ENCODE results near the gene CNTNAP4.

Gene CNTNAP4

DNA sequence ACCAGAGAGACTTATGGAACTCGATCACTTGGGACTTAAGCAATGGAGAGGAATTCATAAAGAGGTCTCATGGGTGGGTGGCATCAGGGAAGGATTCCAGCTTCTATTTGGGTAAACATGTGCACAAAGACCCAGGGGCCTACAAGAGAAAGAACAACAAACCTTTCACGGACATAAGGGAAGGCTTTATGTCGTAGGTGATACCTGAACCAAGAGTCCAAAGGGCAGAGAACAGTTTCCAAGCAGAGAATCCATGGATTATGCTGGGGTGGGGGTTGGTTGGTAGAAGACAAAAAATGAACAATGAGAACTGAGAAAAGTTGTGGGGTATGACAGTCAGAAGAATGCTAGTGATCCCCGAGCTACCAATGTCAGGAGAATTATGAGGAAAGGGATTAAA lies 119.8 kb downstream of the CNTNAP4 start:
- DNase-seq (ENCODE audit: low read depth), result no peak

DNA sequence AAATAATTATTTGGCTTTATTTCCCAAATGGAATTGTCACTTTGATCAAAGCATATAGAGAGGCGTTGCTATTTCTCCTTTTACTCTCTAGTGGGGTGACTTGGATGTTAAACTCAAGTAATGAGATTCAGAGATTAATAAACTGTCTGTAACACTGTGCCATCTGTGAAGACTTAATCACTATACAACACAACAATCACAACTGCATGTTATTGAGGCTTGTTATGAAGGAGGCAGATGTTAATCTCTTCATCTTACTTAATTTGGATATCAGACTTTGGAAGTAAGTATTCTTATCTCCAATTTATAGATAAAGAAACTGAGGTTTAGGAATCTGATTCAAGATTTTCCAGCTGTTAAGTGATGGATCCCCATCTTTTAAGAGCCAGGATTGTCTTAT lies 132.5 kb downstream of the CNTNAP4 start:
- DNase-seq (ENCODE audit: low read depth), result no peak

DNA sequence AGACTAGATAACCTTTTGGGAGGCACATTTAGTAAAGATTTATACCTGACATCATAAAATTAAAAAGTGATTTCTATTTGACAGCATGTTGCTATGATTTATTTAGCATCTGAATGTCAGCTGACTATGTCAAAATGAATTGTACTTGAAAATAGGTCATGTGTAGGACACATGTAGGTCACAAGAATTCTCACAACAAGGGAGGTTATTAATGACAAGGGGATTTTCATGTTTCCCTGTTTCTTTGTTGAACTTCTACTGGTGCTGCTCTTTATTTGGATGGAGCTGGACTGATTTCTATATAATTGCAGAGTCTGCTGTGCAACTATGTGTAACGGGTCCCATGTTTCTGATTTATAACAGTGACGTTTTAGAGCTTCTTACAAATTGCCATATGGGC lies 144.4 kb downstream of the CNTNAP4 start:
- no peak for DNase-seq (ENCODE audit: low read depth)

DNA sequence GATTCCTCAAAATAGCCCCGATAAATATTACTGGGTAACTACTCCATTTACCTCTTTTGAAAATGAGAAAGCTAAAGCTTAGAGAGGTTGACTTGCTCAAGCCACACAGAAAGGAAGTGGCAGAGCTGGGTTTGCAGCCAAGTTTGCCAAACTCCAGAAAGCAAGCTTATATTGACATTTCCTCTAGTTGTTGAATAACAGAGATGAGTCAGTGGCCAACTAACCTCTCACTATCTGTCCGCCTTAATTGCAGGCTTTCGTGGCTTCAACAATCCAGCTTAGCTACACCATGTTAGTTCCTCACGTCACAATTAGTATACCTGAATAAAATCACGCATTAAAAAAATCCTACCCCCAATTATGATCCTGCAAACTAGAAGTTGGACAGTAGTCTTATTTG lies 151.7 kb downstream of the CNTNAP4 start:
- DNase-seq (ENCODE audit: low read depth), result no peak

DNA sequence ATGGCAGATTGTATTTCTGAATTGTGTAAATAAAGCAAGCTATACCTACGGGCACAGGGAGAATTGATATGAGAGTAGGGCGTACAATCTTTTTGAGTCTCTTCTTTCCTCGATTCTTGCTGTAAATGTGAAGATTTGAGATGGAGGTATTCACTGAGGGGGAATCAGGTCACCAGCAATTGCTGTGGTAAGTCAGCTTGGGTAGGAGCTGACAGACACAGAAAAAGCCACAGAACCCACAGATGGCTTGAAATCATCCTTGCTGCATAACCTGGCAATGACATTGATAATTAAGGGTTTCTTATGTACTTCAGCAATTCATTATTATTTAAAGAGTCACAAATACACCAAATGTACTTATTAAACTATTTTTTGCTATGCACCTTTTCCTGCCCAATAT lies 164.2 kb downstream of the CNTNAP4 start:
- no peak for DNase-seq (ENCODE audit: low read depth)

DNA sequence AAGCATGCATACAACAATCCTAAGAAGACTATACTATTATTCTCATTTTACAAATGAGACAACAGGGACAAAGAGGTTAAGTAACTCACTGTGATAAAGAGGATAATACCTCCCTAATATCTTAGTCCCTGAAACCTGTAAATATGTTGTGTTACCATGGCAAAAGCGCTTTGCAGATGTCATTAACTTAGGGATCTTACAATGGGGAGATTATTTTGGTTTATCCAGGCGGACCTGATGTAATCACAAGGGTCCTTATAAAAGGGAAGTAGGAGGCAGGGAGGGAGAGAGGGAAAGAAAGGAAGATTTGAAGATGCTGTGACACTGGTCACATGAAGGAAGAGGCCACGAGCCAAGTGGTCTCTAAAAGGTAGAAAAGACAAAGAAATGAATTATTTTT lies 164.7 kb downstream of the CNTNAP4 start:
- DNase-seq (ENCODE audit: low read depth), result no peak

DNA sequence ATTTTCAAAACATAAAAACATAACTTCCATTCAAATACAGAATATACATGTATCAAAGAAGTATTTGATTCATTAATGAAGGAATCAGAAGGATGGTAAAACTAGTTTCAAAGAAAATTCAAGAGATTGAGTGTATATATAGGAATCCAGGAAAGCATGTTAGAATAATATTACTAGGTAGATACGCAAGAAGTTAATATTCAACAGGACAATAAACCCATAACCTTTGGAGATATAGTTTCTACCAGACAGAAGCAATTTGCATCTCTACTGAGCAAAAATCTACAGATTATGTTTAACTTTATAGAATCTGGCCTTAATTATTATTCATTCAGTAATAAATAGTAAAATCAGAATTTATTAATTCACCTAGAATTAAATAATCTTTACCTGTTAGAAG lies 166.8 kb downstream of the CNTNAP4 start:
- no peak for DNase-seq (ENCODE audit: low read depth)

DNA sequence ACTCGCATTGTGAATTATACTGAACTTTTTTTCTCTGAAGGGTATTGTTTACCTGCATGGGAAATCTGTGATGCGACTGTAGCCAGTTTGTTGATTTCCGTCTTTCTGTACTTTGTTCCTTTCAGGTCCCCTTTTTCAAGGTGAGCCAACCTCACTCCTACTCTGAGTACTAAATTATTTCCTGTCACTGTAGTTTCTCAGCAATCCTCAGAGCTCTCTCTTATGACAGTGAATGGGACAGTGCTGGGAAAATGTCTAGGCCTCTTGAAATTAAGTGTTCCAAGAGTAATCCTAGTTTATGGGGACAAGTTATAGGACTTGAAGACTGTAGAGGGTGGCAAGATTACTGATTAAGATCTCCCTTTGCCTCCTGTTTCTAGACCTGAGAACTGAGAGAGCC lies 167.6 kb downstream of the CNTNAP4 start:
- no peak for DNase-seq (ENCODE audit: low read depth)

DNA sequence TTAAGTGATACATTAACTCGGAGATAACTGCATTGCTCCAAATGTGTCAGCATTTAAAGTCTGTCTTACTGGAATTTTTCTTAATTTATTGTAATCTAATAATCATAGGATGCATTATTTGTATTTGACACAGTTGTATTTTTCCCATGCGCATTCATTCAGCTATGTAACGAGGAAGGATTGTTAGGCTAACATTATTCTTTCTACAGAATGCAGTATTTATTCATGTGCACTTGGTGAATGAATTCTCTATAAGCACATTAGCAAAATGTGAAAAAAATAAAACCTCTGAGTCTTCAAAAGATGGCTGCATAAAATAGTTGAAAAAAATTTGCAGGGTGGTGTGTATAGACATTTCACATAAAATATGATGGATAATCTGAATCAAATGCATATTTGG lies 168.6 kb downstream of the CNTNAP4 start:
- DNase-seq (ENCODE audit: low read depth), result no peak

DNA sequence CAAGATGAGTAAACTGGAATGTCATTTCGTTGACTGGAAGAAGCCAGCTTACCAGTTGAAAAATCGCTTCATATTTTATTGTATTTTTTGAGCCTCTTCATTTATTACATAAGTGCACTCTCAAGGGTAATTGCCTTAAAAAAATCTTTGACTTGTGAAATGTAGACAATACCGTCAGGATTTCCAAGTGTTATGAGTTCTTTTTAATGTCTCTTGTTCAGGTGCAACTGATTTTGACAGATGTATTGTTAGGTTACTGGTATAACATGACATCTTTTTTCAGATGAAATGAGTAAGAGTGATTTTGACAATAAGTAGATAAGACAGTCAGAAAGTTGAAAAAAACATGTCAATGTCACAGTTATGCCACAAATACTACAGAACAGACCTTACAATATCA lies 169.1 kb downstream of the CNTNAP4 start:
- no peak for DNase-seq (ENCODE audit: low read depth)

DNA sequence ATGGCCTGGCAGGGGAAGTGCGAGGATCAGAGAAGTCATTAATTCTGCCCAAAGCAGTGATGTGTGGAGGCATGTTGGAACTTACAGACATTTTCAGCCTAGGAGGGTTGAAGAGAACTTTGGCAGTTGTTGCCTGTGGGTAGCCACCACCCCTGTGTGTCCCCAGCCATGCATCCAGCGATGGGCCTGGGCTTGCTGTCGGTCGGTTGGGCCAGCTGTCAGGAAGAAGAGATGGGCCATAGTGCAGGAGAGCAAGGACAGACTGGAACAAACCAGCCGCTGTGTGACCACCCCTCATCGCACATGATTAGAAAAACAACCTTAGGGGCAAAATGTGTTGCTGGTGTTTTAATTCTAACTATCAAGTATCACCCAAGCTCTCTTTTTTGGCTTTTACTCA lies 173.7 kb downstream of the CNTNAP4 start:
- DNase-seq (ENCODE audit: low read depth), result no peak

DNA sequence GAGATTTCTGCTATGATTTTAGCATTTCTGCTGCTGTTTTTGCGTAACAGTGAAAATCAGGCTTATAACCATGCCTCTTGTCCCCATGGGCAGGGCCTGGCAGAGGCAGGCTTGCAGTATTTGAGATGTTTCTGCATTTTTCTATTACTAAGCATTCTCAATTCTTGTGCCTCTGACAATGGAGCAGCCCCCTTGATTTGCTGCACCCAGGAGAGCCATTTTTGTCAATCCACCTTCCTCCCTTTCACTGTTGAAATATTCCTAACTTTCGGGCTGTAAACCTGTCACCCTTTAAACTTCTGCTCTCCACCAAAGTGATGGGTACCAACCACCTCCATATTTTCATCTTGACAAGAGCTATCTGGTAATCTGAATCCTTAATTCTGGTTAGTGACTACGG lies 178.1 kb downstream of the CNTNAP4 start:
- DNase-seq (ENCODE audit: low read depth), result no peak

DNA sequence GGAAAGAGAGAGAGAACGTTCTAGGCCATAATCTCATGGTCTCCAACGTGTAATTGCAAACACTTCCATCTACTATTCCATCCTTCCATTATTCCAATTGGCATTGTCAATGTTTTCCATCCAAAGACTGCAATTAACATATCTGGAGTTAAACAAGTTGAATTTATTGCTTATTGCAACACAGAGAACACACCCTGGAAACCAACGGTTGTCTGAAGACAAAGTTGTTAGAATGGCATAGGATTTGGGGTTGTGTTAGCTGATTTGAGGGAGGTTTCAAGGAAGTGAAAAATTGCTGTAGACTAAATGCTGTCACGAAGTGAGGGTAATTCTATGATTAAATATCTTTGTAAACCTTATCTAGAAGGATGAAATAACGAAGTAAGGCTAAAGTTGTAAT lies 178.8 kb downstream of the CNTNAP4 start:
- no peak for DNase-seq (ENCODE audit: low read depth)

DNA sequence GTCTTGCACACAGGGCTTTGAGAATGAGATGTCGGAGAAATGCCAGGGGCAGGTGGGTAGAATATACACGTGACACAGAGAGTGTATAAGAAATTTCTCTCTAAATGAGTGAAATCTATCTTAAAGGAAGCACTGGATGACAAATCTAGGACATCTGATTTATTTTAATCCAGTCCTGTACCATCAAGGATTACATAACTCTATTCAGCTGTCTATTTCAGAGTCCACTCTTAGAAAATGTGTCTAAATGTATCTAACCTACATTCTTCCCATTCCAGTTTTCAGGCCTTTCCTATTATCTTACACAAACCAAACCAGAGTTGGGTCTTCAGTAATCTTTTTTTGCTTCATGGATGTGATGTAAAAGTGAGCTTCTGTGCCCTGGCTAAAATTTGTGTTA lies 181.9 kb downstream of the CNTNAP4 start:
- no peak for DNase-seq (ENCODE audit: low read depth)

DNA sequence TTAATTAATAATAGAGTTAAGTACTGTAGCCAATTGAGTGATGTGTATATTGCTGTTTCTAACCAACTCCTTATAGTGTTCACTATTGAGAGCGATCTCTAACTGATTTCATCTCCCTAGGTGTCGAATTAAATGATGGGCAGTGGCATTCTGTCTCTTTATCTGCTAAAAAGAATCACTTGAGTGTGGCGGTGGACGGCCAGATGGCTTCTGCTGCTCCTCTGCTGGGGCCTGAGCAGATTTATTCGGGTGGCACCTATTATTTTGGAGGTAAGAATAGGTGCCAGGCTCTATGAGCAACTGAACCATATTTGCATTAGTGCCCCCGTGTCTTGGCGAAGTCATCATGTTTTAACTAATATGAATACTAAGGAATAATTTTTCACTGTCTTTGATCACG lies 184.6 kb downstream of the CNTNAP4 start:
- no peak for DNase-seq (ENCODE audit: low read depth)

DNA sequence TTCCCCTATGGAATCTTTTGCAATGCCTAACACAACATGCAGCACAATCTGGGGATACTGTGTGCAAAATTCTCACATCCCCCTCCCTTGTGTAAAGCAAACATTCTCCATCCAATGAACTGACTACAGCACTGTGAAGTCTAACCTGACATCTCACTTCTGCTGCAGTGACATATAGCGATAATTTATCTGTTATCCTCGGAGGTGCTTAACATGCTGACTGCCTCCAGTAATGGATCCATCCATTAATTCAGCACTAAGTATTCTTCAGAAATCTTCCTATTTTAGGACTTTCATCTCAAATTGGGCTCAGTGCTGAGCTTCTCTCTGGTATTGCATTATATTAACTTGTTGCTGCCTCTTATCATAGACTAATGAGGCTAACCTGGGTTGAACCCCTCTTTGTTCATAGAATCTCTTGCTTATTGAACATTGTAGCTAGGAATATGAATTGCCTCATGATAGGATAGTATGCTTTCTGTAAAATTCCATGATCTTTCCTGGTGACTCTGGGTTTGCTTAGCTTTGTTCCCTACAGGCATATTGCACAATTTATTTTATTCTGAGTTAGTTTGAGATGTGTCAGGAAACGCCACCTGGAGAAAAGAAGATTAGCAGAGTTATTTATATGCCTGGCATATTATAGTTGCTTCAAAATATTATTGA lies 187.9 kb downstream of the CNTNAP4 start:
- DNase-seq (ENCODE audit: low read depth), result no peak

DNA sequence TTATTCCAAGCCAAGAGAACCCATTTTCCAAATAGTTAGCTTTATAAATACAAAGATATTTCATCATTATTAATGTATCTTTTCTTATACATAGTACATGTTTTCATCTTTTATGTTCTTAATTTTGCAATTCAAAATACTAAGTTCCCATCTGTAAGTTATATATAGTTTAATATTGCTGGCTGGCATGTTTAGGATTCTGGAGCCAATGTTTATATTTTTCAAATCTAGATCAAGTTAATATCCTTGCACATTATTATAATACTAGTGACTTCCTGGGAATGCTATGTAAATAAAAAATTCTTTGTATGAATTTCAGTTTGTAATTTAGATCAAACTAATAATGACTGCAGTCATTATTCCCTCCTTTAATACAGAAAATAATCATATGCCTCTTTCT lies 189.7 kb downstream of the CNTNAP4 start:
- DNase-seq (ENCODE audit: low read depth), result no peak

DNA sequence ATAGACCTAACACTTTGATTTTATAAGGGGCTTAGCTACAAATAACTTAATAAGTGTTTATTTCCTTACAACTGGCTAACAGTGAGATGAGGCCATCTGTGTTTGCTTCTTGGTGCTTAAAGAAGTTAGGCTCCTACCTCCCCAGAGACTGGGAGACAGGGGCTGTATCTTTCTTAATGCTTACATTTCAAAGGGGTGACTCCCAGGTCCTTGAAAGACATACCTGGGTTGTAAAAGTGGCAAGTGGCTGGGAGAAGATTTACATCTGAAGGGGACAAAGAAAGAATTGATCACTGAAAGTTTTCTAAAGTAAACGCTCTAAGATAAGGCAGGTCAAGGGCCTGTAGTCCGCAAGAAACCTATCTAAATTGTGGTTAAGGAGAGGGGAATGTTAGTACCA lies 196.8 kb downstream of the CNTNAP4 start:
- no peak for DNase-seq (ENCODE audit: low read depth)

DNA sequence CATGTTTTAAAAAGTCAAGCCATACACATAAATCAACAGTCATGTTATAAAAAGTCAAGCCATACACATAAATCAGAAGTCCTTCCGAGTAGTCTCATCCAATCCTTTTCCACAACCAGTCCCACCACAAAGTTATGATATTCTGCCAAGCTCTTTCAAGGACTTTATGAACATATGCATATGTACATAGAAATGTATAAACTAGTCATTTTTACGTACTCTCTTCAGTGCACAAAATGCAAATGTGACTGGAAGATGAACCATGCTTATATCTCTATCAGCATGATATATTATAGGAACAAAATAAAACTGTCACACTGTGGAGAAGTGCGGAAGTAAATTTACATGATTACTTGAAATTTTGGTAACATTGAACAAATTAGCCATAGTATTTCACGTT lies 200.9 kb downstream of the CNTNAP4 start:
- no peak for DNase-seq (ENCODE audit: low read depth)

DNA sequence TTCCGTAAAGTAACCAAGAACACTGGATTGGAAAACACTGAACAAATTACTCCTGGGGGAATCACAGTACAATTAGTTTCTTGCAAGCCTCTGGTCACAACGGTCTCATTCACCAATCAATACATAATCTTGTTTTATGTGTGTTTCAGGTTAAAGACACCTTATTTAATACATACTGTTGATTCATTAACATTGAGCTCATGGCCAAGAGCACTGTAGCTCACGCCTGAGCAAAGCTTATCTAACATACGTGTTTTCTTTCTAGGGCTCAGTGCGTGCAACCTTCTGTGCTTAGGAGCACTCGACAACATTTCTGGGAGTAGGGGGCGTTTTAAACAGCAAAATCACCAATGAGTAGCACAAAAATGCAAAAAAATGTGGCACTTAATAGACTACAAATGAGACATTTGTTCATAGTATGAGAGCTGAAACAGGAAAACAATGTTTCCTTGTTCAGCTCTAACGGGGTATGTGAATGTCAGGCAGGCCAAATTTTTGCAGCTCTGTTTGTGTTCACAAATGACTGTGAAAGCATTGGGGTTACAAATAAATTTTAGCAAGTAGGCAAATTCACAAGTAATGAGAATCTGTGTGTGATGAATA lies 206.2 kb downstream of the CNTNAP4 start:
- DNase-seq (ENCODE audit: low read depth), result no peak

DNA sequence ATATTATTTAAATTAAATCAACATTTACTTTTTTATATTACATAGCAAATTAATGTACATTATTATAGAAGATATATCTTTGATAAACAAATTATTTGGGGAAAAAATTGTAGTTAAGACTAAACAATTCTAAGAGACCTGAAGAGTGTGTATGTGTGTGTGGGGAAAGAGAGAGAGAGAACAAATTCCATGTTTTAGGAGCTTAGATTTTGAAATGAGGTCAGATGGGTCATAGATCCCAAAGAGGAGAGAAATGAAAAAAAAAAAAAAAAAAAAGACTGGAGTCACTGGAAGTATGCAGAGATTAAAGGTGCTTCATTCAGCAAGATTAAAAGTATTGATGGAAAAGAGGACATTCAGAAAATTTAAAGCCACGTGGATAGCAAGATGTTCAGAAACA lies 206.8 kb downstream of the CNTNAP4 start:
- no peak for DNase-seq (ENCODE audit: low read depth)

DNA sequence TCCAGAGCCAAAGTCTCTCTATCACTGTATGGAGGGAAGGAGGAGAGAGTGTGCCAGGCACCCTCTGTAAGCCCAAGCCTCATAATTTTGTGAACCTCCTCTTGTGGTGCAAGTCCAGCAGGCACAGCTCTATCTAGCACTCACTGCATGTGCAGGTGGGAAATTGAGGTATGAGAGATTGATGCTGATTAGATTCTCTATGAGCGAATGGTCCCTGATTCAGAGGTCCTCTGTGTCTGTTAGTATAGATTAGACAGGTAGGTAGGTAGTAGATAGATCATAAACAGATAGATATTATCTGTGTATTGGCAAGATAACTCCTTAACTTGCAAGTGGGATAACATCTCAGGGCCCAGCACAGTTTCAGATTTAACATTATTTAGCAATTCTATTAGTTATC lies 209.5 kb downstream of the CNTNAP4 start:
- no peak for DNase-seq (ENCODE audit: low read depth)

DNA sequence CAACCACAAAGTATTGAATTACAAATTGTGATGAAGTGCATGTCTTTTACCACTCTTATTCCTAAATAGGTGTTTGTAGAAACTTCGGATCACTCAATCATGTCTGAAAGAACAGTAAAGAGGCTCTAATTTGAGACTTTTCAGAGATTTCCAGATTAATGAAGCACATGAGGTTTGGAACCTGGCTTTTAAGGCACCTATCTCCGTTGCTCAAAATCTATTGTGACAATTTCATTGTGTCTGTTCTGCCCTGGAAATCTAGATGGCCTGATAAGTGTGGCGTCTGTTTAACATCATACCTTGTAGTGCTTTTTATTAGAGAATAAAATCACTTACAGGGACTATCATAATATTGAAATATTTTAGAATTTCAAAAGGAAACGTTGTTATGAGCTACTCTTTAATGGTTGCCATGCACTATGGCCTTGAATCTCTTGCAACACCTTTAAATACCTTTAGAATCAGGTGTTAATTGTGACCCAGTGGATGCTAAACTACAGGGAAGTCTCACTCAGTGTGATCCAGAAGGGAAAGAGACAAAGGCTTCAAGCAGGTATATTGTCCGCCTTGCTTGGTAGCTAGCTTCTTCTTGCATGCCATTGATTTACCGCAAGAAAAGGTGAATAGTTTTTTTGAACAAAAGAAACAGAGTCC lies 210.3 kb downstream of the CNTNAP4 start:
- no peak for DNase-seq (ENCODE audit: low read depth)

DNA sequence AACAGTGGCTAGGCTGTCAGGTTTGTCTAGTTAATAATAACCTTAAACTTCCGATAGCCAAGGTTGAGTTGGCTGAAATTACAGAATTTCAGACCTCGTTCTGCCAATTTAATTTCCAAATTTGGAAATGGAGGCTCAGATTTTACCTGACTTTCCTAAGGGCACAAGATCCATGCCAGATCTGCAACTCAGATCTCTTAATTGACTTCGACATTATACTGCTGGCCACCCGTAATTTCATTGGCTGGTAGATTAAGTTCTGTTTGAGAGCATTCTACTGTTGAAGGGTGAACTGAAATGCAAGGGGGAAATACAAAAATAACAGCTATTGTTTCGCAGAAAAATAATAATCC lies 210.8 kb downstream of the CNTNAP4 start:
- no peak for DNase-seq (ENCODE audit: low read depth)
